ENCODE results near the gene IKZF3. TPM values are rescaled to one million over a fixed set of nuclear protein-coding genes. Genes with fewer than 3 reads are reported as not detected.
"Not testable (repeated sequence)": the region's sequence is repeated elsewhere in the genome, so short reads cannot be mapped to it uniquely, and the experiment has no call there.

Gene IKZF3
- total RNA-seq, 1 donor from 2014 or later, result not detected

GRCh38 chr17:39861235-39861634 lies 2.9 kb downstream of the IKZF3 start:
- no peak for DNase-seq (ENCODE audit: low read depth)

DNA sequence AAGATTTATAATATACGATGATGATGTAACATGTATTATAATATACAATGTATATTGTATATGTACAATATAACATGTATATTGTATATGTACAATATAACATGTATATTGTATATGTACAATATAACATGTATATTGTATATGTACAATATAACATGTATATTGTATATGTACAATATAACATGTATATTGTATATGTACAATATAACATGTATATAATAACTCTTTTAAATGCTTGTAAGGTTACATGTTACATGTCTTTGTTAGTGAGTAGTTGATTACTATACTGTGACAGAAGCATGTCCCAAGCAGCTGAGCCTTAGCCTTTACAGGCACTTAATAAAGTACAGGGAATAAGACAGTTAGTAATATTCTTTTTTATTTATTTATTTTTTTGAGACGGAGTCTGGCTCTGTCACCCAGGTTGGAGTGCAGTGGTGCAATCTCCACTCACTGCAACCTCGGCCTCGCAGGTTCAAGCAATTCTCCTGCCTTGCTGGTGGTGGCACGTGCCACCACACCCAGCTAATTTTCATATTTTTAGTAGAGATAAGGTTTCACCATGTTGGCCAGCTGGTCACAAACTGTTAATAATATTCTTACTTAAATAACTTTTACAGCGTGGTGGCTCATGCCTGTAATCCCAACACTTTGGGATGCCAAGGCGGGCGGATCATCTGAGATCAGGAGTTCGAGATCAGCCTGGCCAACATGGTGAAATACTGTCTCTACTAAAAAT lies 8.0 kb downstream of the IKZF3 start:
- DNase-seq (ENCODE audit: low read depth), result not testable (repeated sequence)

DNA sequence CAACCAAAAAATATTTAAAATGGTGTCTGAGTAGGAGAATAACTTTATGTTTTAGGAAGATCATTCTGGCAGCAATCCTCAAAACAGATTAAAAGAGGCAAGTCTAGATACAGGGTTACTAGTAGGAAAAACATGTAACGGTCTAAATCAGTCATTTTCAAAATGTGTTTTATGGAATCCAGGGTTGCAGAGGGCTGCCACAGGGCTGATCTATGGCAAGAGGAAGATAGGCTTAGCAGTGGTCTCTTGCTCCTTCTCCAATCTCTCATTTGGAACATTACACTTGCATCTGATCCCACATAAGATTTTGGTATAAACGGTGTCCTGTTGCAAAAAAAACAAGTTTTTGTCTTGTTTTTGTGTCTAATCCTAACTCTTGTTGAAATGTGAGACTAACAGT lies 9.2 kb downstream of the IKZF3 start:
- no peak for DNase-seq (ENCODE audit: low read depth)

DNA sequence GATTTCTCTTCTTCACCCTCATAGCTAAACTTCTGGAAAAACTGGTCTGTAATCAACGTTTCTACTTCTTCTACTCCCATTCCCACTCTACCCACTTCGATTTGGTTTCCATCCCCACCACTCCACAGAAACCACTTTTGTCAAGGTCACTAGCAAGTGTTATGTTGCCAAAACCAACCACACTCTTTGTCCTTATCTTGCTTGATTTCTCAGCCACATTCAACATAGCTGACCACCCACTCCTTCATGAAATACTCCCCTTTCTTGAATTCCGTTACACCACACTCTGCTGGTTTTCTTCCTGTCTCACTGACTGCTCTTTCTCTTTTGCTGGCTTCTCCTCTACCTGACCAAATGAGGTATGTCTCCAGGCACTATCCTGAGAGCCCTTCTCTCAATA lies 11.9 kb downstream of the IKZF3 start:
- no peak for DNase-seq (ENCODE audit: low read depth)

- DNase-seq (ENCODE audit: low read depth), result not testable (repeated sequence)
These were observed 13.9 kb downstream of the IKZF3 start for GRCh38 chr17:39850186-39850585.

- DNase-seq (ENCODE audit: low read depth), result no peak
These were observed 15.5 kb downstream of the IKZF3 start for GRCh38 chr17:39848600-39848999.

- DNase-seq (ENCODE audit: low read depth), result no peak
These were observed 17.9 kb downstream of the IKZF3 start for GRCh38 chr17:39846205-39846604.

GRCh38 chr17:39845052-39845846 lies 18.9 kb downstream of the IKZF3 start:
- DNase-seq (ENCODE audit: low read depth), result no peak

GRCh38 chr17:39841134-39841683 lies 22.9 kb downstream of the IKZF3 start:
- peak; percentile 8 for DNase-seq (ENCODE audit: low read depth)

DNA sequence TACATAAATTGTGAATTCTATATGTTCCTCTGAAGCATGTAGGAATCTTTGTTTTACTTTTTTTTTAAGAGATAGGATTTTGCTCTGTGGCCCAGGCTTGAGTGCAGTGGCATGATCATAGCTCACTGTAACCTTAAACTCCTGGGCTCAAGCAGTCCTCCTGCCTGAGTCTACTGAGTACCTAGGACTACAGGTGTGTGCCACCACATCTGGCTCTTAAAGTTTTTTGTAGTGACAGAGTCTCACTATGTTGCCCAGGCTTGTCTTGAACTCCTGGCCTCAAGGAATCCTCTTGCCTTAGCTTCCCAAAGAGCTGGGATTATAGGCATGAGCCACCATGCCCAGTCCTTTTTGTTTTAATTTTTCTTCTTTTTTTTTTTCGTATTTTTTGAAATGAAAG lies 25.3 kb downstream of the IKZF3 start:
- DNase-seq (ENCODE audit: low read depth), result no peak

- no peak for DNase-seq (ENCODE audit: low read depth)
These were observed 26.1 kb downstream of the IKZF3 start for GRCh38 chr17:39838057-39838456.

- no peak for DNase-seq (ENCODE audit: low read depth)
These were observed 28.0 kb downstream of the IKZF3 start for GRCh38 chr17:39836117-39836516.

DNA sequence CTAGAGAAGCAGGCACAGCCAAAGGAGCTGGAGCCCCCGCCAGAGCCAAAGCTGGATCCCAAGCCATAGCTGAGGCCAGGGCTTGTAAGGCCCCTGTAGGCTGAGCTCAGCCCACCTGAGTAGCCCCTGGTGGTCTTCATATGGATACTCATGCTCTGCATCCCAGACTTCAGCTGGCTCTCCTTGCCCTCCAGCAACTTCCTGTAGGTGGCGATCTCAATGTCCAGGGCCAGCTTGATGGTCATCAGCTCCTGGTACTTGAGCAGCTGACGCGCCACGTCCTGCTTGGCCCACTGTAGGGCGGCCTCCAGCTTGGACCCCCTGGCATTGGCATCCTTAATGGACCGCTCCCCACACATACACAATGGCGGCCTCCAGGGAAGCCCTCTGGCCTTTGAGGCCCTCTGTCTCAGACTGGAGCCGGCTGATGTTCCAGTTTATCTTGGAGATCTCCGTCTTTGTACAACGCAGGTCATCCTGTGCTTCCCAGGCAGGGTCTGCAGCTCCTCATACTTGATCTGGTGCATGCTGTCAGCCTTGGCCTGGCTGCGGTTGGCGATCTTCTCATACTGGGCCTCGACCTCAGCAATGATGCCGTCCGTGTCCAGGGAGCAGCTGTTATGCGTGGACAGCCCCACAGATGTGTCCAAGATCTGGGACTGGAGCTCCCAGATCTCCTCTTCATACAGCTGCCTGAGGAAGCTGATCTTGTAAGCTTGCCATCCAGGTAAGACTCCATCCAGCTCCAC lies 28.9 kb downstream of the IKZF3 start:
- DNase-seq (ENCODE audit: low read depth), result no peak

GRCh38 chr17:39834017-39834416 lies 30.1 kb downstream of the IKZF3 start:
- DNase-seq (ENCODE audit: low read depth), result no peak

DNA sequence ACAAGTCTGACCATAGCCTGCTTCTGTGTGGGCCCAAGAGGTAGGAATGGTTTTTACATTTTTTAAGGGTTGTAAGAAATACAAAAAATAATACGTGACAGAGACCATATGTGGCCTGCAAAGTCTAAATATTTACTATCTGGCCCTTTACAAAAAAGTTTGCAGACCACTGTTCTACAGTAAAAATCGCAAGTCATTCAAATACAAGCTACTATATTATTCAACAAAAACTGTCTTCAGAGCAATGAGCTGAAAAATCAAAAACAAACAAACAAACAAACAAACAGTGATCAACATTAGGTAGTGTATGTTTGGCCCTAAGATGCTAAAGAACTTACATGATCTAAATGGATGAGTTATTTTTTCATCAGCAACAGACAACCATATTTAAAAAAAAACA lies 32.5 kb downstream of the IKZF3 start:
- DNase-seq (ENCODE audit: low read depth), result no peak

GRCh38 chr17:39828443-39828842 lies 35.7 kb downstream of the IKZF3 start:
- DNase-seq (ENCODE audit: low read depth), result no peak

GRCh38 chr17:39826334-39826733 lies 37.8 kb downstream of the IKZF3 start:
- DNase-seq (ENCODE audit: low read depth), result no peak

- DNase-seq (ENCODE audit: low read depth), result no peak
These were observed 40.6 kb downstream of the IKZF3 start for GRCh38 chr17:39823407-39824054.

DNA sequence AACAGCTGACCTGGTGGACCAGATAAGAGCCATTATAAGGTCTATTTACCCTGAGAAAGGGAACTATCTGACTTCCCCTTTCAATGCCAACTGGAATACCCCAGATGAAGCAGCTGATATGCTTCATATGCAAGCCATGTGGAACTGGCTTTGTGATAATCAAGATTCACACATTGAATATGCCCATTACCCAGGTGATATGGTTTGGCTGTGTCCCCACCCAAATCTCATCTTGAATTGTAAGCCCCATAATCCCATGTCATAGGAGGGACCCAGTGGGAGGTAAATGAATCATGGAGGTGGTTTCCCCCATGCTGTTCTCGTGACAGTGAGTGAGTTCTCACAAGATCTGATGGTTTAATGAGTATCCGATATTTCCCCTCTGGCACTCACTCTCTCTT lies 42.1 kb downstream of the IKZF3 start:
- DNase-seq (ENCODE audit: low read depth), result no peak

GRCh38 chr17:39820987-39821386 lies 43.1 kb downstream of the IKZF3 start:
- DNase-seq (ENCODE audit: low read depth), result no peak

DNA sequence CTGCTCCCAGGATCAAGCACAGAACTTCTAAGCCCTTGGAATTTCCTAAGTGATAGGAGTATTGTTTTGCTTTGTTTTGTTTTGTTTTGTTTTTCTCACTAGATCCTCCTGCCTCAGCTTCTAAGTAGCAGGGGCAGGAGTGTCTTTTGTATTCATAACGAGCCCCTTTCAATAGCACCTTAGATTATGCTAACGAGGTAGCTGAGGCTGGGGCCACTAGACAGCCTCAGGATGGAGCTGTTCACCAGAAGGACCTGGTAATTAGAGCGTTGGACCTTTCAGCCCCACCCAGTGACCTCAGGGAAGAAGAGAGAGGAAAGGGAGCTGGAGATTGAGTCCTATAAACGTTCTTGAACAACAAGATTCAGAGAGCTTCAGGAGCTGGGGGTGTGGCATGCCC lies 43.6 kb downstream of the IKZF3 start:
- DNase-seq (ENCODE audit: low read depth), result no peak
